ENCODE measurements around the gene RAD51B. TPM values are rescaled to one million over a fixed set of nuclear protein-coding genes. Genes with fewer than 3 reads are reported as not detected.
A peak's percentile ranks its signal among the peaks of the same experiment; 100 is the strongest.

The RAD51B gene
- total and polyA plus RNA-seq, 2 of the 13 experiments (the other 11 are each of a cell fraction or from before 2014, with no cell fraction given): 7.0 to 9.5 TPM

GRCh38 chr14:68085742-68086141 lies 266.2 kb downstream of the RAD51B start (continued):
- TF ChIP-seq FOXO1 (CRISPR knock-in tag; IDR thresholded peaks at IDR 0.05) (0 out of 2 replicates have a peak, but pooled peaks have one; percentile 34), HNRNPLL (IDR thresholded peaks at IDR 0.05; ENCODE audit: low read depth, low read length, poor library complexity, severe bottlenecking) (no peak), ZMYM4 (CRISPR knock-in tag; IDR thresholded peaks at IDR 0.05) (peak; percentile 57), STAG1 (CRISPR knock-in tag; IDR thresholded peaks at IDR 0.05) (peak; percentile 38), ZNF574 (CRISPR knock-in tag; IDR thresholded peaks at IDR 0.05) (no peak), CC2D1A (CRISPR knock-in tag; IDR thresholded peaks at IDR 0.05) (no peak), CTCF (CRISPR knock-in tag; IDR thresholded peaks at IDR 0.05) (peak; percentile 27), FOXP4 (CRISPR knock-in tag; IDR thresholded peaks at IDR 0.05) (0 out of 2 replicates have a peak, but pooled peaks have one; percentile 19), ZNF512 (CRISPR knock-in tag; IDR thresholded peaks at IDR 0.05) (no peak), ZNF775 (CRISPR knock-in tag; IDR thresholded peaks at IDR 0.05; ENCODE audit: borderline replicate concordance) (no peak), FOSL2 (CRISPR knock-in tag; IDR thresholded peaks at IDR 0.05) (0 out of 2 replicates have a peak, but pooled peaks have one; percentile 14), KDM5B (CRISPR knock-in tag; IDR thresholded peaks at IDR 0.05; ENCODE audit: borderline replicate concordance) (0 out of 2 replicates have a peak, but pooled peaks have one; percentile 29), BATF2 (CRISPR knock-in tag; IDR thresholded peaks at IDR 0.05) (no peak), KAT2B (IDR thresholded peaks at IDR 0.05; ENCODE audit: borderline replicate concordance, low read depth, low read length) (no peak), HOXA5 (CRISPR knock-in tag; IDR thresholded peaks at IDR 0.05) (no peak), DPF2 (CRISPR knock-in tag; IDR thresholded peaks at IDR 0.05; ENCODE audit: borderline replicate concordance, low read depth) (no peak), ZNF329 (CRISPR knock-in tag; IDR thresholded peaks at IDR 0.05; ENCODE audit: low read depth) (no peak), ZNF615 (CRISPR knock-in tag; IDR thresholded peaks at IDR 0.05; ENCODE audit: borderline replicate concordance) (no peak), ZNF496 (CRISPR knock-in tag; IDR thresholded peaks at IDR 0.05; ENCODE audit: insufficient replicate concordance) (no peak), ZNF891 (CRISPR knock-in tag; IDR thresholded peaks at IDR 0.05) (no peak), POGZ (CRISPR knock-in tag; IDR thresholded peaks at IDR 0.05) (0 out of 2 replicates have a peak, but pooled peaks have one; percentile 40), ZNF337 (CRISPR knock-in tag; IDR thresholded peaks at IDR 0.05; ENCODE audit: borderline replicate concordance, low read depth) (no peak)

Data from HepG2 (cell line).